HG02981 (cell line): Measurements from ENCODE around the gene SRBD1.

Experiments used
- ATAC-seq: cut with Tn5 transposase; IDR thresholded peaks from one replicate; pipeline ENCODE4 v1.9.1; 2021; ENCODE audit warnings: mild to moderate bottlenecking, moderate library complexity; ENCODE audit not compliant: unreplicated experiment

The SRBD1 gene

GRCh38 chr2:45554073-45554741, 56.9 kb downstream of the SRBD1 start:
- ATAC-seq, result no peak

- ATAC-seq, result no peak
These were observed 59.2 kb downstream of the SRBD1 start for GRCh38 chr2:45551862-45552261.

- no peak for ATAC-seq
These were observed 65.1 kb downstream of the SRBD1 start for GRCh38 chr2:45545943-45546342.

- ATAC-seq, result no peak
These were observed 67.8 kb downstream of the SRBD1 start for GRCh38 chr2:45543257-45543656.

GRCh38 chr2:45542013-45542412, 69.1 kb downstream of the SRBD1 start:
- no peak for ATAC-seq

- no peak for ATAC-seq
These were observed 69.6 kb downstream of the SRBD1 start for GRCh38 chr2:45541450-45541849.

DNA sequence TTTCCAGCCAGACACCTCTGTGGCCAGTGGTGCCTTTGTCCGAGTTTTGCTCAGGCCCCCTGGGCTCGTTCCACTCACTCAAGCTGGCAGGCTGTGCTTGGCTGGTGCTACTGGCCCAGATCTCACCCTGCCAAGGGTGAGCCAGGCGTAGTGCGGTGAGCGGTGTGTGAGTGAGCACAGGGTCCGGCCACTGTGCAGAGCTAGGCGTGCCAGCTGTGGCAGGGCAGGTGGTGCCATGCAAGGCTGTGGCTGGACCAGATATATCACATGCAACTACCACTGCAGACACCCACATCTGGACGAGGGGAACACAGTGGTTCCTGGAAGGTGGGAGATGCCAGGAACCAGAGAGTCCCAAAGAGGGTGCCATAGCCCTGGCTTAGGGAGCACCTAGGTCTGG, 70.1 kb downstream of the SRBD1 start:
- no peak for ATAC-seq

DNA sequence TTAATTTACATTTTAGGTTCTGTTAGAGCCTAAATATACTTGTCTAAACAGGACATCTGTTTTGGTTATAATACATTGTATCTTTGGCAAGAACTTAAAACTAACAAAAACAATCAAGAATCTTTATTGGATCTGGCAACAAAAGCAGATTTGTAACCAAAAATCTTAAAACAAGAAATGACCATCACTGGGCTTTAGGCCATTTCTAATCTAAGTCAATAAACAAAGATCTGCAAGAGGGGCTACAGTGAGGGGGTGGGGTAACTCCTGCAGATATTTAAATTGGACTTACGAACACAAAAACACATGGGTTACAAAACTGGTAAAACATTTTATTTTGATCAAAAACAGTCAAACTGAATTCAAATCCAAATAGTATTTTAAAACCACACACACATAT, 77.3 kb downstream of the SRBD1 start:
- no peak for ATAC-seq

DNA sequence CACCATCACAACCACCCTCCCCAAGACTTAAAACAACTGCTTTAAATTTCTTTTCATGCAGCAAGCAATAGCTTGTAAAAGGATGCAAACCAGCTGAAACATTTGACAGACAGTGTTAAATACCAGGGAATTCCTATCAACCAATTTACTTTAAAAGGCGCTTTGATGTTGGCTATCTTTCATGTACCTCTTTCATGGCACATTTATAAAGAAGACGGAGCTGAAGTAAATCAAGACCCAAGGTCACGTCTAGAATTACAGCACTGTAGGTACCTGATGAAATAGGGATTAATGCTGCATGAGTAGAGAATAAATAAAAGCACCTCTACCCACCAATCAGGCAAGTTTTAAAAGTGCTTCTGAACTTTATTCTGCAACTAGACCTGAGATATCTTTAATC, 78.9 kb downstream of the SRBD1 start:
- ATAC-seq, result no peak

GRCh38 chr2:45524016-45524415, 87.1 kb downstream of the SRBD1 start:
- no peak for ATAC-seq

- ATAC-seq, result no peak
These were observed 92.5 kb downstream of the SRBD1 start for GRCh38 chr2:45518546-45518945.

GRCh38 chr2:45510701-45511420, 100.2 kb downstream of the SRBD1 start:
- no peak for ATAC-seq

DNA sequence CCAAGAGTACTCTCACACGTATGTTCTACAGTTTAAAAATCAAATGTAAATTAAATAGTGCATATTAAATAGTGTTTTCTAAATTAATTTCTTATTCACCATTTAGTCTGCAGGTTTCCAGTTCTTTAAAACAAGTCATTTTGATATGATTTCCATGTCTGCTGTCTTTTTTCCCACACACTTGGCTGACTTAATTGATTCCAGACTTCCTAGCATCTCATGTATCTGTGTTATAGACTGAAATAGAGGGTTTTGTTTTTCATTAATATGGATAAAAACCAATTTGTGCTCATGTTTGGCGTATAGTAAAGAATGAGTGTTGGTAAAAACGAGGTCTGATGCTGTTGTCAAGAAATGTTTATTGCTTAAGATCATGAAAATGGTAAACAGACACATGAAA, 104.3 kb downstream of the SRBD1 start:
- no peak for ATAC-seq

GRCh38 chr2:45505138-45505537, 105.9 kb downstream of the SRBD1 start:
- ATAC-seq, result no peak

DNA sequence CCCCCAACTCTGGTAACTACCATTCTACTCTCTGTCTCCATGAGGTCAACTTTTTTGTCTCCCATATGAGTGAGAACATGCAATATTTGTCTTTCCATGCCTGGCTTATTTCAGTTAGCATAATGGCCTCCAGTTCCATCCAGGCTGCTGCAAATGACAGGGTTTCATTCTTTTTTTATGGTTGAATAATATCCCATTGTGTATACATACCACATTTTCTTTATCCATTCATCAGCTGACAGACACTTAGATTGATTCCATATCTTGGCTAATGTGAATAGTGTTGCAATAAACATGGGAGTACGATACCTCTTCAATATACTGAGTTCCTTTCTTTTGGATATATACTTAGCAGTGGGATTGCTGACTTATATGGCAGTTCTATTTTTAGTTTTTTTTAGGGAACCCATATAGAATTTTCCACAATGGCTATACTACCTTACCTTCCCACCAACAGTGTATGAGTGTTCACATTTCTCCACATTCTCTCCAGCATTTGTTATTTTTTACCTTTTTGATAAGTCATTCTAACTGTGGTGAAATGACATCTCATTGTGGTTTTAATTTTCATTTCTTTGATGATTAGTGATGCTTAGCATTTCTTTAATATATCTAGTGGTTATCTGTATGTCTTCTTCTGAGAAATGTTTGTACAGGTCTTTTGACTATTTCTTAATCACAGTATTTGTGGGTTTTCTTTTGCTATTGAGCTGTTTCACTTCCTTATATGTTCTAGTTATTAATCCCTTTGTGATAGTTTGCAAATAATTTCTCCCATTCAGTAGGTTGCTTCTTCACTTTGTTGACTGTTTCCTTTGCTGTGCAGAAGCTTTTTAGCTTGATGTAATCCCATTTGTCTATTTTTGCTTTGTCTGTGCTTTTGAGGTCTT, 112.2 kb downstream of the SRBD1 start:
- ATAC-seq, result no peak

- peak; percentile 69 for ATAC-seq
These were observed 113.7 kb downstream of the SRBD1 start for GRCh38 chr2:45497355-45497754.

DNA sequence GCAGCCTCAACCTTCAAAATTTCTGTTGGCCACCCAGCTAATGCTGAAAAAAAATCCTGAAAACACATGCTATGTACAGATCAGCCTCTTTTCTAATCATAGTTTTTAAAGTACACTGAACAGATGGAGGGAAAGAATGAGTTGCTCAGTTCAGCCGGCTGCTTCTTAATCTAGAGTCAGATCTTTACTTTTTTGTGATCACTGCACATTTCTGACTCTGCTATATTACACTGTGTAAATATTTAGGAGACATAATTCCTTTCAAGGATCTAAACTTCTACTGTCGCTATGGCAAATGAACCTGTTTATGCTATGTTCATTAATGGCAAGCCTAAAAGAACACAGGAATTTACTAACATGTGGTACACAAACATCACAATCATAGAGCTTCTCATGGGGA, 114.2 kb downstream of the SRBD1 start:
- ATAC-seq, result no peak

DNA sequence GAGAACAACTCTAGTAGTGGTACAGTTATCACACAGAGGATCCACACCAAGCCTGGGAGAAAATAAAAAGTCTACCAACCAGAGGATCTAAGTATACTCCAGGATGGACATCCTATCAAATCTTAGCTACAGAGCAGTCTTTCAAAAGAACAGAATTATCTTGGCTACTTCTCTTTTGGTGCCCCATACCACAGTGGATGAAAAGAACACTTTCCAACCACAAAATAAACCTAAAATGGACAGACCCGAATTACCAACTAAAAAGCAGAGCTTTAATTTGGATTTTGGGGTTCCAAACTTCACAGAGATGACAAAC, 116.1 kb downstream of the SRBD1 start:
- no peak for ATAC-seq

GRCh38 chr2:45494275-45494977, 116.6 kb downstream of the SRBD1 start:
- no peak for ATAC-seq

DNA sequence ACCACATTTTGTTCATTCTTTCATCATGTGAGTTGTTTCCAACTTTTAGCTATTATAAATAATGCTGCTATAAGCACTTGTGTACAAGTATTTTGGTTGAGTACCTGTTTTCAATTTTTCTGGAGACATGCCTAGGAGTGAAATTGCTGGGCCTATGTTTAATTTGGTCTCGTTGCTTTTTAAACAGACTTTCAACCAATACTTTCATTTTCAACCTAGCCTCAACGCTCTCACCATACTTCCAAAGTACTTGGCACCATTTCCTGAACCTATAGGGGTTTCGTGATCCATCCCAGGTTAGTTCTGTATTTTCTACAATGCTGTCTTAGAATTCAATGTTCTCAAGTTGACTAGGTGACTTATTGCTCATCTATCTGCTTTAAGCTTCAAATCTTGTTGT, 126.1 kb downstream of the SRBD1 start:
- ATAC-seq, result no peak

DNA sequence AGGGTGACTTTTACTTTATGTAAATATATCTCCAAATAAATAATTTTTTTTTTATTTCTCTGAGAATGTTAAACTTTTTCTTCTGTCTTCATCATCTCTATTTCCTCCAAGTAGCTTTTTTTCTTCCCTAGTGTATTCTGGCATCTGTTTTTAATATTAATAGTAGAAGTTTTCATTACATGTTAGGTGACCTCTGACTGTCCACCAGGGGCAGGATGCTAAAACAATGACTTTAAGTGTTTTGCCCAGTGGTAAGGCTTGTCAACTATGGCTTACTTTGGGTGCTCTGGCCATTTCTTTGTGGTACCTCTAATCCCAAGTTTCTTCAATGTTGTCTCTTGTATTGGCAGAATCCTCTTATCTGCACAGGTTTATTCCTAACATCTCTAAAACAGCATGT, 127.1 kb downstream of the SRBD1 start:
- no peak for ATAC-seq
